HepG2 (cell line): ENCODE data around the gene PYURF. TPM values are rescaled to one million over a fixed set of nuclear protein-coding genes. Genes with fewer than 3 reads are reported as not detected.
A peak's percentile ranks its signal among the peaks of the same experiment; 100 is the strongest.

Source experiments
- ATAD3A ChIP-seq: sonication (generic); formaldehyde crosslinking; IDR thresholded peaks from 2 replicates; pipeline ENCODE4 v1.4.0; 2020; ENCODE audit warnings: missing genetic modification reagents
- ATF4 ChIP-seq, 2 experiments: fragments of 450-650 bp in 1 of 2; sonication (generic) in 1 of 2; formaldehyde crosslinking; IDR thresholded peaks; 2 replicates each; pipeline versions ENCODE4 v1.5.0 to v1.8.0; 2020 to 2022; ENCODE audit warnings: mild to moderate bottlenecking in 1 of 2, missing genetic modification reagents in 1 of 2
- CHD2 ChIP-seq: IDR thresholded peaks from 2 replicates; pipeline ENCODE4 v1.6.1; 2011; ENCODE audit warnings: low read depth, low read length, improper control_type of control experiment
- CREM ChIP-seq, 2 experiments: sonication (generic) in 1 of 2; formaldehyde crosslinking in 1 of 2; IDR thresholded peaks; 2 replicates each; pipeline versions ENCODE4 v1.4.0 to v1.6.1; 2016 to 2020; ENCODE audit warnings: antibody characterized with exemption in 1 of 2, mild to moderate bottlenecking in 1 of 2, missing genetic modification reagents in 1 of 2
- HCFC1 ChIP-seq: fragments of 150-350 bp; IDR thresholded peaks from 2 replicates; pipeline ENCODE4 v1.6.1; 2014; ENCODE audit warnings: low read depth, low read length
- HES4 ChIP-seq: sonication (generic); formaldehyde crosslinking; IDR thresholded peaks from 2 replicates; pipeline ENCODE4 v1.9.0; 2021; ENCODE audit warnings: mild to moderate bottlenecking, missing genetic modification reagents, borderline replicate concordance
- HHEX ChIP-seq: IDR thresholded peaks from 2 replicates; pipeline ENCODE4 v1.6.1; 2016; ENCODE audit warnings: control low read depth
- ISX ChIP-seq: sonication (generic); formaldehyde crosslinking; conservative IDR thresholded peaks from 2 replicates; pipeline ENCODE4 v1.5.0; 2020; ENCODE audit warnings: missing genetic modification reagents
- JARID2 ChIP-seq: sonication (generic); formaldehyde crosslinking; IDR thresholded peaks from 2 replicates; pipeline ENCODE4 v1.8.1; 2023; ENCODE audit warnings: missing genetic modification reagents, inconsistent platforms; ENCODE audit not compliant: insufficient replicate concordance
- MYPOP ChIP-seq: sonication (generic); formaldehyde crosslinking; IDR thresholded peaks from 2 replicates; pipeline ENCODE4 v1.8.1; 2023; ENCODE audit warnings: mild to moderate bottlenecking, moderate library complexity, missing genetic modification reagents
- NR2F6 ChIP-seq, 2 experiments: IDR thresholded peaks; 2 replicates each; pipeline ENCODE4 v1.6.1; 2016; ENCODE audit warnings: antibody characterized with exemption in 1 of 2, mild to moderate bottlenecking in 1 of 2
- PBX3 ChIP-seq: sonication (generic); formaldehyde crosslinking; IDR thresholded peaks from 2 replicates; pipeline ENCODE4 v1.8.1; 2023; ENCODE audit warnings: missing genetic modification reagents, inconsistent platforms, borderline replicate concordance
- SATB2 ChIP-seq: sonication (generic); formaldehyde crosslinking; IDR thresholded peaks from 2 replicates; pipeline ENCODE4 v1.5.0; 2020; ENCODE audit warnings: missing genetic modification reagents
- SIN3A ChIP-seq: IDR thresholded peaks from 2 replicates; pipeline ENCODE4 v1.6.1; 2011; ENCODE audit warnings: low read depth, mild to moderate bottlenecking, control low read depth, low read length, borderline replicate concordance
- SKI ChIP-seq: fragments of 450-650 bp; IDR thresholded peaks from one replicate; pipeline ENCODE4 v1.6.1; 2018; ENCODE audit warnings: mild to moderate bottlenecking; ENCODE audit not compliant: partially characterized antibody
- TFDP1 ChIP-seq: IDR thresholded peaks from 2 replicates; pipeline ENCODE4 v1.6.1; 2016; ENCODE audit warnings: missing compliant biosample characterization, missing genetic modification reagents, borderline replicate concordance
- THYN1 ChIP-seq: sonication (generic); formaldehyde crosslinking; IDR thresholded peaks from 2 replicates; pipeline ENCODE4 v1.8.1; 2023; ENCODE audit warnings: low read depth, mild to moderate bottlenecking, moderate library complexity, missing genetic modification reagents, borderline replicate concordance
- TSC22D2 ChIP-seq: sonication (generic); formaldehyde crosslinking; IDR thresholded peaks from 2 replicates; pipeline ENCODE4 v1.5.1; 2020; ENCODE audit warnings: missing genetic modification reagents, mild to moderate bottlenecking, borderline replicate concordance
- ZBTB7B ChIP-seq: sonication (generic); formaldehyde crosslinking; IDR thresholded peaks from 2 replicates; pipeline ENCODE4 v1.4.0; 2020; ENCODE audit warnings: missing genetic modification reagents
- ZGPAT ChIP-seq: IDR thresholded peaks from 2 replicates; pipeline ENCODE4 v1.6.1; 2016; ENCODE audit warnings: mild to moderate bottlenecking
- ZNF224 ChIP-seq: sonication (generic); formaldehyde crosslinking; IDR thresholded peaks from 2 replicates; pipeline ENCODE4 v1.5.0; 2020; ENCODE audit warnings: mild to moderate bottlenecking, missing genetic modification reagents
- ZNF251 ChIP-seq: sonication (generic); formaldehyde crosslinking; IDR thresholded peaks from 2 replicates; pipeline ENCODE4 v1.9.0; 2021; ENCODE audit warnings: mild to moderate bottlenecking, missing genetic modification reagents
- ZNF776 ChIP-seq: sonication (generic); formaldehyde crosslinking; IDR thresholded peaks from 2 replicates; pipeline ENCODE4 v1.4.0; 2020; ENCODE audit warnings: mild to moderate bottlenecking, missing genetic modification reagents
- ZNF790 ChIP-seq: sonication (generic); formaldehyde crosslinking; IDR thresholded peaks from 2 replicates; pipeline ENCODE4 v1.8.0; 2022; ENCODE audit warnings: missing genetic modification reagents, mild to moderate bottlenecking, borderline replicate concordance
- polyA plus RNA-seq, 8 experiments: library from polyadenylated mRNA; depleted of rRNA in 3 of 8; stranded (reverse) in 7 of 8; unstranded in 1 of 8; fragments of >200 nt; fragmentation: Illumina TruSeq in 4 of 8; extraction: Trizol in 4 of 8; gene quantifications; 2 replicates each; pipeline versions ENCODE4 v1.2.1 to v1.2.3, GENCODE V29; 2011 to 2016; ENCODE audit warnings: low read depth in 4 of 8, missing spikeins in 1 of 8, mixed read lengths in 1 of 8; ENCODE audit not compliant: insufficient read depth in 1 of 8
- total RNA-seq, 5 experiments: library from RNA; depleted of rRNA; stranded (reverse); fragments of >200 nt; fragmentation: Illumina TruSeq; extraction: Trizol; gene quantifications; 2 replicates each; pipeline ENCODE4 v1.2.3, GENCODE V29; 2016; ENCODE audit warnings: low read depth in 1 of 5

The PYURF gene
- total and polyA plus RNA-seq, 2 of the 13 experiments (the other 11 are each of a cell fraction or from before 2014, with no cell fraction given): 59.9 to 95.2 TPM

GRCh38 chr4:88514557-88515511 is 8.7 kb downstream of the PYURF start (continued):
- no peak for TF ChIP-seq MYPOP (CRISPR knock-in tag)
- TF ChIP-seq THYN1 (CRISPR knock-in tag): no peak
- no peak for TF ChIP-seq HES4 (CRISPR knock-in tag)
- no peak for TF ChIP-seq ZNF790 (CRISPR knock-in tag)
- no peak for TF ChIP-seq JARID2 (CRISPR knock-in tag)
- no peak for TF ChIP-seq TSC22D2 (CRISPR knock-in tag)
- TF ChIP-seq ATF4 (CRISPR knock-in tag; IDR thresholded peaks at IDR 0.05): peak in 1 of 2 experiments; percentile 34; a peak in 1 of 4 replicates
- no peak for TF ChIP-seq ISX (CRISPR knock-in tag)
- TF ChIP-seq ZNF224 (CRISPR knock-in tag): no peak
- peak; percentile 45; the same call in 1 of the 2 replicates for TF ChIP-seq CREM (IDR thresholded peaks at IDR 0.05)
- no peak for TF ChIP-seq CREM (CRISPR knock-in tag; IDR thresholded peaks at IDR 0.05)
- no peak for TF ChIP-seq ZNF776 (CRISPR knock-in tag)
- TF ChIP-seq SKI: peak; percentile 36
- no peak for TF ChIP-seq NR2F6 (IDR thresholded peaks at IDR 0.05)
- TF ChIP-seq NR2F6 (CRISPR knock-in tag; IDR thresholded peaks at IDR 0.05): 0 out of 2 replicates have a peak, but pooled peaks have one; percentile 33
- TF ChIP-seq ZGPAT: peak; percentile 37; the same call in 1 of the 2 replicates
- TF ChIP-seq CHD2: no peak
- no peak for TF ChIP-seq ZNF251 (CRISPR knock-in tag)
- TF ChIP-seq HCFC1: no peak
- TF ChIP-seq ATAD3A: no peak
- peak; percentile 96 for TF ChIP-seq HHEX (CRISPR knock-in tag)
- TF ChIP-seq SIN3A: no peak
- no peak for TF ChIP-seq SATB2 (CRISPR knock-in tag)
- TF ChIP-seq TFDP1 (CRISPR knock-in tag): no peak
- no peak for TF ChIP-seq ZBTB7B
- no peak for TF ChIP-seq PBX3 (CRISPR knock-in tag)
